NK-92 treated with Interleukin-12 subunit alpha and Interleukin-12 subunit beta, amount 100 ng/mL, for 24 hours (cell line): ENCODE results near the gene MBD2.
A peak's percentile ranks its signal among the peaks of the same experiment; 100 is the strongest.
"Not testable (repeated sequence)": the region's sequence is repeated elsewhere in the genome, so short reads cannot be mapped to it uniquely, and the experiment has no call there.

Experiments used
- DNase-seq: peaks from one replicate; lab custom pipeline; 2025; lab: John Stamatoyannopoulos, UW

The MBD2 gene

DNA sequence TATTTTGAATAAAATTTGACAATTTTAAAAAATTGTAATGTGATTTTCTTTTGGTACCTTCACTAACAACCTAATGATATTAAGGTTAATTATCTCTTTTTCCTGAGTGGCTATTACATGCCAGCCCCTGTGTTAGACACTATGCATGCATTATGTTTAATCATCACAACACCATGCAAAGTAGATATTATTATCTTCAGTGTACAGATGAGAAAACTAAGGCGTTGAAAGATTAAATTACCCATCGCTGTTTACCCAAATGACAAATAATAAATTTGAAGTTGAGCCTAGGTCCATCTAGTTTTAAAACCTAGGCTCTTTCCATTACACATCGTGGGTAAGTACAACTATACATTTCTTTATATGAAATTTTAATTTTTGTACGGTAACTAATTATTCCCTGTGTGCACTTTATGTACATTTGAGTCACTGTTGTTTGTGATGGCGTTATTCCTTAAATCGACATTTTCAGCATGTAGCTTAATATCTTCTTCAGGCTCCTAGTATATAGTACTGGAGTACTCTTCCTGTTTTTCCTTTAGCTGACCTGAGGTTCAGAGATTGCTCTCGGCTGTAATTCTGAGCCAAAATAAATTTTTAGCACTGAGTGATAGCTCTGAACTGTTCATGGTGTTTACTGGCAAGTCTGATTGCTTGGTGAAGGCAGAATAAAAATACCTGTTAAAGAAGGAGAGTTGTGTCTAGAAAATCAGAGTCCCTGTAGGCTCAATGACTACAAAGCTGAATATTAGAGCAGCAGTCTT lies 13.9 kb upstream of the MBD2 start:
- no peak for DNase-seq

GRCh38 chr18:54235871-54236270 lies 11.4 kb upstream of the MBD2 start:
- DNase-seq: no peak

DNA sequence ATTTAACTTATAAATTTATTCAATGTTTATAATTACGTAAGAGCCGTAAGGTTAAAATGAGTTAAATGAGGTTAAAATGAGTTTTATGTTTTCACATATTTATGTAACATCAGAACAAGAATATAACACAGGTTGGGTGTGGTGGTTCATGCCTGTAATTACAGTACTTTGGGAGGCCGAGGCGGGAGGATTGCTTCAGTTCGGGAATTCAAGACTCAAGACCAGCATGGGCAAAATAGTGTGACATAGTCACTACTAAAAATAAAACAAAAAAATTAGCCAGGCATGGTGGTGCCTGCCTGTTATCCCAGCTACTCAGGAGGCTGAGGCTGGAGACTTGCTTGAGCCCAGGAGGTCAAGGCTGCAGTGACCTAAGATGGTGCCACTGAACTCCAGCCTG lies 9.3 kb upstream of the MBD2 start:
- DNase-seq: no peak

DNA sequence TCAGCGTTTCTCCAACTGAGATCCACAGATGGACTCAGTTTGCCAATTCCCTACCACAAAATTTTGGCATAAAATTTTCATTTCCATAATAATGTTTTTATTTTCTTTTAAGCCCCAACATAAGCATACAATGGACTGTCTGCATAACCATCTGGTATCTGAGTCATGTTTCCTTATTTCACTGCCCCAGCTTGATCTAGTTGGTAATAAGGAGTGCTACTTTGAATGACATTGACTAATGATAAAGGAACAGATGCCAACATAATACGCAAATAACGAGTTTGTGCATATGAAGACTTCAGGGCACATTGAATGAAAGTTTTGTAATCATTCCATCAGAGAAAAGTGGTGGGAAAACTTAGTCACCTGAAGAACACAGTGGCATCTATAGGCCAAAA lies 8.8 kb upstream of the MBD2 start:
- DNase-seq: no peak

DNA sequence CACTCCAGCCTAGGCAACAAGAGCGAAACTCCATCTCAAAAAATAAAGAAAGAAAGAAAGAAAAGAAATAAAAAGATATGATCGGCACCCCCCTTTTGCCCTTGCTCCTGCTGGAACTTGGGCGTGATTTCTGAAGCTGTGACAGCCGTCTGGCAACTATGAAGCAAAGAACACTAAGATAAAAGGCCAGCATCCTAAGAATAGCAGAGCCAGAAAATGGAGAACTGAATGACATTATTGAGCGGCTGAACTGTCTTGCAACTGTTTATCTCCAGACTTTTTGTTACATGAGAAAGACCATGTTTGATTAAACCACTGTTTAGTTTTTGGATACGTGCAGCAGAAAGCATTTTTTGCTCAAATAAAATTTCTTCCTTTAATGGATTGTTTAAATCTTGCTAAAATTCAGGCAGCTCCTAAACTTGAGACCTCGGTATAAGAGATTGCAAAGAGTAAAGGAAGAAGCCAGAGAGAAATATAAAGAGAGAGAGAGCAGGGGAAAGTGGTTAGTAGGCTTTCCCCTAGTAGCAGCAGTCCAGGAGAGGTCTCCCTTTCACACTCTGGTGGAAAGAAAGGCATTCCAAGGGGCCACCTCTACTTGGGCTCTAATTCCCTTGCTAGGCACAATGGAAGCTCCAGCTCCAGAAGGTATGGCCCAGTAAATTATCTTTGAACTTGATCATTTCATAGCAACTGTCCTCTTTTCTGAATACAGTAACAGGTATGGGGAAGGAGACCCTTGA lies 8.2 kb upstream of the MBD2 start:
- DNase-seq: no peak

DNA sequence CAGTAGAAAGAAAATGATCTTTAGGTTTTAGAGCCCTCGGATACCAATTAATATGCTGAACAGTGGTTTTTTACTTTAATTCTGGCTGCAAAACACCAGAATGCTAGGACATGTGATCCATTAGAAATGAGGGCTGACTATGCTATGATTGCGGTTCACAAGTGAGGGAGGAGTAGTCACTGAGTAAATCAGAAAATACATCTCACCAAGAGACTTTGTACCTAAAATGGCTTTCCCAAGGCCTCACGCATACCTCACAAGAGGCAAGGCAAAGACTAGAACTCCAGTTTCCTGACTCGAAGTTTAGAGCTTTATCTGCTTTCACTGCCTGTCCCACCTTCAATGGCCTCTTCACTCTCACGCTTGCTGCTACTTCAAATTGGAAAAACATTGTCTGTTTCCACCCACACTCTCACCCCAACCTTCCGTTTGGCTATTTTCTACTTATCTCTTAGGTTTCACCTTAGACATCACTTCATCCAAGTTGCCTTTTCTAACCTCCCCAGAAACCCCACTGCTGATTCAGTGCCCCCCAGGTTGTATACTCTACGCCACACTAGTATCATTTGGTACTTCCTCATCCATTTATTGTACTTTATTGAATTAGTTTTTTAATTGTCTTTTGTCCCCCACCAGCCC lies 5.1 kb upstream of the MBD2 start:
- no peak for DNase-seq

DNA sequence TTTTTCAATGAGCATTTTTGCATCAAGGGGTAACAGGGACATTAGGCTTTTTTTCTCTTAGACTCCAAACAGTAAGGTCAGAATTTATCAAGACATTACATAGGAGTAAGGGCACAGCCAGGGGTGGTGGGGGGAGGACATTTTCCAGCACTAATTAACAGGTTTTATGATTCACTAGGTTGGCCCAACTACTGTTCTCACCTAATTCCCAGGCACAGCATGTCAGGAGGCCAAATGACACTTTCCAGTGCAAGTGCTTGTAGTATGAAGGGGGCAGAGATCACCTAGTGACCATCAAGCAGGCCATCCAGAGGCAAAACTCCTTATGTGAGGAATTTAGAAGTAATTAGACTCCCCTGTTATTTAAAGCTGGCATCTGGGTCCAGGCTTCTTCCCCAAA lies 3.9 kb upstream of the MBD2 start:
- DNase-seq: no peak

DNA sequence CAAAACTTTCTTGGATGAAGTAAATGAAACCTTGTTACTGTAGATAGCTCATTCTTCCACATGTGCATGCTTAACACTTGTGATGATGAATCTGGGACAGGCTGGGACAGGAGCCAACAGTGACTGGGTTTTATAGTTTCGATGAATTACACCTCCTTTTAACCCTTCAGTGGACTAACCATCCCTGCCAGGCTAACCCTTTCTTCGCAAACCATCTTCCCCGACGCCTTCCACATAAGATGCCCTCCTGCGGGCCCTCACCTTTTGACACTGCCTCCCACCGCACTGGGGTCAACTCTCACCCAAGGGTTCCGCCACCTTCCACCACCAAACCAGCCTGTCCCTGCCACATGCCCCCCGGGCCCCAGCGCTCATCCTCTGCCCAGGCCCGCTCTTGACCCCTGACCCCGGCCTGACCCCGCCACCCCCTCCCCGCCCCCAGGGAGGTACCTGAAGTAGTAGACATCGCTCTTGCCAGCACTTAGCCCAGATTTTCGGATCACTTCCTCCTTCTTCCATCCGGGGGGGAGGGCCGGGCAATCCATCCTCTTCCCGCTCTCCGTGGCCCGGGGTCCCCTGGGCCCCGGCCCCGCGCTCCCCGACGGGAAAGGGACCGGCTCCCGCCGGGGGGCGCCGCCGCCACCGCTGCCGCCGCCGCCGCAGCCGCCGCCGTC lies 764 bp downstream of the MBD2 start:
- peak; percentile 44 for DNase-seq

- DNase-seq: peak; percentile 27
These were observed 1.4 kb downstream of the MBD2 start for GRCh38 chr18:54222922-54223567.

GRCh38 chr18:54220406-54220805 lies 4.1 kb downstream of the MBD2 start:
- no peak for DNase-seq

DNA sequence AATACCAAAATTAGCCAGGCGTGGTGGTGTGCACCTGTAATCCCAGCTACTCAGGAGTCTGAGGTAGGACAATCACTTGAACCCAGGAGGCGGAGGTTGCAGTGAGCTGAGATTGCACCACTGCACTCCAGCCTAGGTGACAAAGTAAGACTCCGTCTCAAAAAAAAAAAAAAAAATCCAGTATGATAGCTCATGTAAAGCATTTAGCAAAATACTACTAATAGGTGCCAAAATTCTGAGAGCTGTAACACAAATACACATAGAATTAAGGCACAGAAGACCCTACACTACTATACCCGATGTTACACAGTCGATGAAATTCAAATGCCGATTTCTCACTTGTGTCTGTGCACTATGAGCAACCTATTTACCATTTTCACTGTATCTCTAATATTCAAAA lies 5.7 kb downstream of the MBD2 start:
- not testable (repeated sequence) for DNase-seq

GRCh38 chr18:54218299-54218698 lies 6.2 kb downstream of the MBD2 start:
- DNase-seq: no peak

GRCh38 chr18:54217624-54218023 lies 6.8 kb downstream of the MBD2 start:
- DNase-seq: no peak

DNA sequence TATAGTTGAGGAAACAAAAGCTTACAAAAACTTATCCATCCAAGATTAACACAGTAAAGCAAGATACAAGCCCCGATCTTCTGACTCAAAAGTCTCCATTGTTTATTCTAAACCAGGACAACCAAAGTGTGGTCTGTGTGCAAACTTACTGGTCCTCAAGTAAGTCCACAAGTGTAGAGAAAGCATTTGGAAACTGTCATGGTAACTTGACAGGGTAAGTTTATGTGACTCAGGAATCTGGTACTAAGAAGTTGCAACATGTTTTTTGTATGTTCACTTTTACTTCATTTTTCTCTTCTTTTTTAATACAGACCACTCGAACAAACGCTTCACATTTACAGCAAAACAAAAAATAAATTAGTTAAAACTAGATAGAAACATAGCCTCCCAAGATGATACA lies 9.4 kb downstream of the MBD2 start:
- DNase-seq: no peak

GRCh38 chr18:54210463-54210862 lies 14.0 kb downstream of the MBD2 start:
- no peak for DNase-seq

GRCh38 chr18:54209471-54210180 lies 14.8 kb downstream of the MBD2 start:
- DNase-seq: no peak

- DNase-seq: no peak
These were observed 18.0 kb downstream of the MBD2 start for GRCh38 chr18:54206447-54206846.

DNA sequence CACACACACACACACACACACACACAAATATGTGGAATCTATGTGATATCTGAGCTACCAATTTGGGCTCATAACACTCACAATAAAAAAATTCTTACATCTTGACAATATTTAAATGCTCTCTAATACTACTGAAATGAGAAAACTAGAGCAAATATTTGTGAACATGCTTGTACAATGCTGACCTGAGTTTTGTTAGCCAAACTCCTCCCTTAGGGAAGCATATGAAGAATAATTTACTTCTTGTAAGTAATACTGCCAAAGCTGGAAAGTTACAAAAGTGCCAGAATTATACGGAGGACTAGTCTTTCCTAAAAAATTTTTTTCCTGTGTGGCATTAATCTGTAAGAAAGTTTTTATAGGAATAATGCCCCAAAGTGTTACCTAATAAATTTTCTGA lies 18.5 kb downstream of the MBD2 start:
- DNase-seq: no peak

GRCh38 chr18:54205448-54205847 lies 19.0 kb downstream of the MBD2 start:
- DNase-seq: not testable (repeated sequence)

GRCh38 chr18:54204883-54205282 lies 19.6 kb downstream of the MBD2 start:
- DNase-seq: no peak

- no peak for DNase-seq
These were observed 20.6 kb downstream of the MBD2 start for GRCh38 chr18:54203914-54204313.
